Activated CD4-positive, alpha-beta memory T cell treated with anti-CD3 and anti-CD28 coated beads for 36 hours (primary cell): ENCODE measurements around the gene CELF2. TPM values are rescaled to one million over a fixed set of nuclear protein-coding genes. Genes with fewer than 3 reads are reported as not detected.

Experiments used
- CTCF ChIA-PET: fragments of 350-600 bp; sonication (Branson Sonifier 250); formaldehyde crosslinking; loops from one replicate; lab custom pipeline; 2021; ENCODE audit warnings: antibody characterized with exemption, inconsistent platforms; lab: Charles Lee
- POLR2A ChIA-PET: fragments of 350-600 bp; sonication (Branson Sonifier 250); formaldehyde crosslinking; loops from one replicate; lab custom pipeline; 2021; ENCODE audit warnings: antibody characterized with exemption; lab: Charles Lee
- DNase-seq: peaks from one replicate; pipeline ENCODE4 v3.0.0-alpha.2; 2020
- H3K27ac Mint-ChIP-seq: one replicate; pipeline ENCODE4 v1.8.0; 2021; ENCODE audit warnings: mixed read lengths
- H3K27me3 Mint-ChIP-seq: one replicate; pipeline ENCODE4 v1.8.0; 2021; ENCODE audit warnings: mixed read lengths
- H3K36me3 Mint-ChIP-seq: one replicate; pipeline ENCODE4 v1.8.0; 2021; ENCODE audit warnings: mixed read lengths
- H3K4me1 Mint-ChIP-seq: one replicate; pipeline ENCODE4 v1.8.0; 2021; ENCODE audit warnings: low read depth, mixed read lengths
- H3K4me3 Mint-ChIP-seq: one replicate; pipeline ENCODE4 v1.8.0; 2021; ENCODE audit warnings: mild to moderate bottlenecking, mixed read lengths
- H3K9me3 Mint-ChIP-seq: one replicate; pipeline ENCODE4 v1.8.0; 2021; ENCODE audit warnings: mixed read lengths
- intact Hi-C: fragments of 100-400 bp; cut with micrococcal nuclease; formaldehyde crosslinking; loops from one replicate; pipeline ENCODE4 v1.15.1; 2023
- total RNA-seq, 2 experiments: library from RNA; stranded (reverse); gene quantifications; one replicate each; pipeline ENCODE4 v1.2.3, GENCODE V29; 2021

CELF2 gene
- total RNA-seq, 2 experiments from 2014 or later: 109 to 113 TPM

GRCh38 chr10:11169976-11170375 is 152.3 kb downstream of the CELF2 start:
- H3K4me1 Mint-ChIP-seq: peaks cover 27% of the 10 kb centered on the region
- POLR2A ChIA-PET: interaction anchor here (1.1 to 9.0 kb wide), 10 partner anchors 8 to 100 kb away, joined by 3 to 253 read pairs (median 12); no protein-coding TSS in a partner anchor
- CTCF ChIA-PET: interaction anchor here (0.6 to 2.9 kb wide), 4 partner anchors 11 to 100 kb away, joined by 3 to 10 read pairs (median 4); no protein-coding TSS in a partner anchor

GRCh38 chr10:11170574-11170973 is 152.9 kb downstream of the CELF2 start:
- POLR2A ChIA-PET: interaction anchor here (1.1 to 9.0 kb wide), 7 partner anchors 7 to 99 kb away, joined by 3 to 253 read pairs (median 17); no protein-coding TSS in a partner anchor
- CTCF ChIA-PET: interaction anchor here (0.7 to 2.9 kb wide), 9 partner anchors 9 to 99 kb away, joined by 3 to 10 read pairs (median 3); no protein-coding TSS in a partner anchor
- no peaks in the 10 kb centered on the region for H3K9me3 Mint-ChIP-seq
- H3K27ac Mint-ChIP-seq: no peak overlapping the region
- intact Hi-C loops: loop anchor here (1.0 to 10.0 kb wide), 6 partner anchors 8 to 954 kb away; partner anchors contain the start of gene SEC61A2
- H3K4me1 Mint-ChIP-seq: peaks cover 32% of the 10 kb centered on the region
- H3K36me3 Mint-ChIP-seq: peaks cover 42% of the 10 kb centered on the region
- DNase-seq: no peak
- no peaks in the 10 kb centered on the region for H3K27me3 Mint-ChIP-seq
- H3K4me3 Mint-ChIP-seq: no peak overlapping the region

More at GRCh38 chr10:11169976-11170375, 152.3 kb downstream of the CELF2 start:
- Mint-ChIP-seq H3K9me3 (no peaks in the 10 kb centered on the region), H3K4me3 (no peak overlapping the region), H3K27me3 (no peaks in the 10 kb centered on the region), H3K27ac (no peak overlapping the region), H3K36me3 (peaks cover 38% of the 10 kb centered on the region)
- DNase-seq: no peak
- intact Hi-C loops: loop anchor here (1.0 to 10.0 kb wide), 7 partner anchors 8 to 955 kb away; partner anchors contain the start of gene SEC61A2

- intact Hi-C loops: loop anchor here (1.0 to 10.0 kb wide), 7 partner anchors 7 to 954 kb away; partner anchors contain the start of gene SEC61A2
- no peaks in the 10 kb centered on the region for H3K27me3 Mint-ChIP-seq
- POLR2A ChIA-PET: interaction anchor here (0.8 to 12.3 kb wide), 9 partner anchors 4 to 99 kb away, joined by 3 to 253 read pairs (median 17); no protein-coding TSS in a partner anchor
- H3K4me3 Mint-ChIP-seq: no peak overlapping the region
- H3K36me3 Mint-ChIP-seq: peaks cover 45% of the 10 kb centered on the region
- H3K4me1 Mint-ChIP-seq: peaks cover 39% of the 10 kb centered on the region
- peak; percentile 83 for DNase-seq
- no peak overlapping the region for H3K27ac Mint-ChIP-seq
- H3K9me3 Mint-ChIP-seq: no peaks in the 10 kb centered on the region
- CTCF ChIA-PET: interaction anchor here (0.7 to 2.9 kb wide), 9 partner anchors 8 to 99 kb away, joined by 3 to 10 read pairs (median 3); no protein-coding TSS in a partner anchor
These were observed 153.6 kb downstream of the CELF2 start for GRCh38 chr10:11170993-11171851.

GRCh38 chr10:11173042-11173441 is 155.4 kb downstream of the CELF2 start:
- Mint-ChIP-seq H3K4me3 (peak overlapping the region; percentile 89), H3K27me3 (no peaks in the 10 kb centered on the region), H3K9me3 (no peaks in the 10 kb centered on the region), H3K27ac (no peak overlapping the region), H3K4me1 (peaks cover 57% of the 10 kb centered on the region), H3K36me3 (peaks cover 44% of the 10 kb centered on the region)
- ChIA-PET POLR2A (interaction anchor here (0.7 to 12.3 kb wide), 10 partner anchors 6 to 72 kb away, joined by 3 to 253 read pairs (median 4); no protein-coding TSS in a partner anchor), CTCF (interaction anchor here (0.7 to 4.9 kb wide), 4 partner anchors 8 to 100 kb away, joined by 3 to 34 read pairs (median 4); no protein-coding TSS in a partner anchor)
- no peak for DNase-seq
- intact Hi-C loops: loop anchor here (10.0 kb wide), 2 partner anchors 272 to 952 kb away; partner anchors contain the start of gene SEC61A2

- CTCF ChIA-PET: interaction anchor here (4.9 kb wide), 1 partner anchor 11 kb away, joined by 34 read pairs; no protein-coding TSS in a partner anchor
- Mint-ChIP-seq H3K9me3 (no peaks in the 10 kb centered on the region), H3K36me3 (peaks cover 70% of the 10 kb centered on the region), H3K4me3 (peak overlapping the region; percentile 89), H3K4me1 (peaks cover 81% of the 10 kb centered on the region), H3K27me3 (no peaks in the 10 kb centered on the region), H3K27ac (no peak overlapping the region)
- DNase-seq: peak; percentile 49
- POLR2A ChIA-PET: interaction anchor here (0.7 to 12.3 kb wide), 5 partner anchors 9 to 94 kb away, joined by 3 to 253 read pairs (median 6); no protein-coding TSS in a partner anchor
- intact Hi-C loops: loop anchor here (1.0 to 10.0 kb wide), 3 partner anchors 50 to 949 kb away; partner anchors contain the start of gene SEC61A2
These were observed 158.2 kb downstream of the CELF2 start for GRCh38 chr10:11175823-11176243.

GRCh38 chr10:11176746-11177145 is 159.1 kb downstream of the CELF2 start:
- Mint-ChIP-seq H3K9me3 (no peaks in the 10 kb centered on the region), H3K27me3 (no peaks in the 10 kb centered on the region), H3K27ac (no peak overlapping the region), H3K4me3 (peak overlapping the region; percentile 89), H3K36me3 (peaks cover 79% of the 10 kb centered on the region), H3K4me1 (peaks cover 90% of the 10 kb centered on the region)
- peak; percentile 72 for DNase-seq
- ChIA-PET POLR2A (interaction anchor here (0.7 to 12.3 kb wide), 12 partner anchors 10 to 95 kb away, joined by 3 to 253 read pairs (median 4); no protein-coding TSS in a partner anchor), CTCF (interaction anchor here (0.7 to 4.9 kb wide), 5 partner anchors 8 to 118 kb away, joined by 3 to 34 read pairs (median 4); no protein-coding TSS in a partner anchor)
- intact Hi-C loops: loop anchor here (1.0 to 10.0 kb wide), 3 partner anchors 50 to 948 kb away; partner anchors contain the start of gene SEC61A2

GRCh38 chr10:11177381-11177780 is 159.7 kb downstream of the CELF2 start:
- DNase-seq: no peak
- peaks cover 84% of the 10 kb centered on the region for H3K36me3 Mint-ChIP-seq
- ChIA-PET POLR2A (interaction anchor here (0.7 to 12.3 kb wide), 9 partner anchors 10 to 65 kb away, joined by 3 to 253 read pairs (median 7); no protein-coding TSS in a partner anchor), CTCF (interaction anchor here (0.7 to 5.0 kb wide), 4 partner anchors 8 to 117 kb away, joined by 3 to 41 read pairs (median 16); no protein-coding TSS in a partner anchor)
- H3K4me1 Mint-ChIP-seq: peaks cover 95% of the 10 kb centered on the region
- intact Hi-C loops: loop anchor here (10.0 kb wide), 2 partner anchors 267 to 947 kb away; partner anchors contain the start of gene SEC61A2
- H3K9me3 Mint-ChIP-seq: no peaks in the 10 kb centered on the region
- peak overlapping the region; percentile 89 for H3K4me3 Mint-ChIP-seq
- no peak overlapping the region for H3K27ac Mint-ChIP-seq
- no peaks in the 10 kb centered on the region for H3K27me3 Mint-ChIP-seq

- CTCF ChIA-PET: interaction anchor here (0.8 to 5.0 kb wide), 10 partner anchors 9 to 144 kb away, joined by 3 to 41 read pairs (median 4); no protein-coding TSS in a partner anchor
- peak; percentile 63 for DNase-seq
- H3K36me3 Mint-ChIP-seq: peaks cover 84% of the 10 kb centered on the region
- H3K27ac Mint-ChIP-seq: no peak overlapping the region
- no peaks in the 10 kb centered on the region for H3K27me3 Mint-ChIP-seq
- POLR2A ChIA-PET: interaction anchor here (1.2 to 12.3 kb wide), 16 partner anchors 11 to 94 kb away, joined by 3 to 253 read pairs (median 7); no protein-coding TSS in a partner anchor
- H3K9me3 Mint-ChIP-seq: no peaks in the 10 kb centered on the region
- H3K4me1 Mint-ChIP-seq: peaks cover 95% of the 10 kb centered on the region
- intact Hi-C loops: loop anchor here (1.0 to 10.0 kb wide), 6 partner anchors 8 to 947 kb away; partner anchors contain the start of gene SEC61A2
- H3K4me3 Mint-ChIP-seq: peak overlapping the region; percentile 89
These were observed 160.3 kb downstream of the CELF2 start for GRCh38 chr10:11177926-11178471.

- peak overlapping the region; percentile 89 for H3K4me3 Mint-ChIP-seq
- ChIA-PET POLR2A (interaction anchor here (0.6 to 12.3 kb wide), 19 partner anchors 12 to 94 kb away, joined by 3 to 253 read pairs (median 6); no protein-coding TSS in a partner anchor), CTCF (interaction anchor here (0.6 to 5.0 kb wide), 12 partner anchors 8 to 144 kb away, joined by 3 to 41 read pairs (median 4); no protein-coding TSS in a partner anchor)
- peaks cover 82% of the 10 kb centered on the region for H3K36me3 Mint-ChIP-seq
- H3K27ac Mint-ChIP-seq: no peak overlapping the region
- DNase-seq: peak; percentile 92
- intact Hi-C loops: loop anchor here (1.0 to 10.0 kb wide), 6 partner anchors 9 to 946 kb away; partner anchors contain the start of gene SEC61A2
- H3K9me3 Mint-ChIP-seq: no peaks in the 10 kb centered on the region
- H3K4me1 Mint-ChIP-seq: peaks cover 95% of the 10 kb centered on the region
- no peaks in the 10 kb centered on the region for H3K27me3 Mint-ChIP-seq
These were observed 161.2 kb downstream of the CELF2 start for GRCh38 chr10:11178606-11179515.
